ENCODE data around the gene CCDC24.

DNA sequence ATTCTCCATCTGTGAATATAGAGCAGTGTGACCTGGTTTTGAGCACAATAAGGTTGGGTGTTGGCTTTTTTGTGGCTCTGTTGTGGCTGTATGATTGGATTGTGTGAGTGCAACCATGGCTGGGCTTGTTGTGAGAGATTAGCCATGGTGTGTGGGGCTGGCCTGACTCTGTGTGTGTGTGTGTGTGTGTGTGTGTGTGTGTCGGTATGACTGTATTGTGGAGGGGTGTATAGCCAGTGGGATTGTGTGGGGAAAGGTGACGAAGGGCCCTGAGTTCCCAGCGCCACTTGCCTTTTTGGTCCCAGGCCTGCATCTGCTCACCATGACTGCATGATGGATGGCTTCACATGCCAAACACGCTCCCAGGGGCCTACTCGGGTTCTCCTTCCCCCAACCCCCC, 45.8 kb downstream of the CCDC24 start:
- TF ChIP-seq EP300 (IDR thresholded peaks at IDR 0.05) (no peak), POLR2AphosphoS5 (IDR thresholded peaks at IDR 0.05) (no peak)
- TF ChIP-seq, protein P1, sequence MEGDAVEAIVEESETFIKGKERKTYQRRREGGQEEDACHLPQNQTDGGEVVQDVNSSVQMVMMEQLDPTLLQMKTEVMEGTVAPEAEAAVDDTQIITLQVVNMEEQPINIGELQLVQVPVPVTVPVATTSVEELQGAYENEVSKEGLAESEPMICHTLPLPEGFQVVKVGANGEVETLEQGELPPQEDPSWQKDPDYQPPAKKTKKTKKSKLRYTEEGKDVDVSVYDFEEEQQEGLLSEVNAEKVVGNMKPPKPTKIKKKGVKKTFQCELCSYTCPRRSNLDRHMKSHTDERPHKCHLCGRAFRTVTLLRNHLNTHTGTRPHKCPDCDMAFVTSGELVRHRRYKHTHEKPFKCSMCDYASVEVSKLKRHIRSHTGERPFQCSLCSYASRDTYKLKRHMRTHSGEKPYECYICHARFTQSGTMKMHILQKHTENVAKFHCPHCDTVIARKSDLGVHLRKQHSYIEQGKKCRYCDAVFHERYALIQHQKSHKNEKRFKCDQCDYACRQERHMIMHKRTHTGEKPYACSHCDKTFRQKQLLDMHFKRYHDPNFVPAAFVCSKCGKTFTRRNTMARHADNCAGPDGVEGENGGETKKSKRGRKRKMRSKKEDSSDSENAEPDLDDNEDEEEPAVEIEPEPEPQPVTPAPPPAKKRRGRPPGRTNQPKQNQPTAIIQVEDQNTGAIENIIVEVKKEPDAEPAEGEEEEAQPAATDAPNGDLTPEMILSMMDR (IDR thresholded peaks at IDR 0.05): no peak

Data from suprapubic skin (tissue), 4 donors.